Measurements from ENCODE around the gene PIEZO2.
"Not testable (repeated sequence)": the region's sequence is repeated elsewhere in the genome, so short reads cannot be mapped to it uniquely, and the experiment has no call there.

PIEZO2 gene

GRCh38 chr18:10953672-10954071 lies 195.7 kb downstream of the PIEZO2 start:
- no peak for DNase-seq

- no peak for DNase-seq
Measured at GRCh38 chr18:10951631-10952544, 197.5 kb downstream of the PIEZO2 start.

GRCh38 chr18:10950876-10951630 lies 198.3 kb downstream of the PIEZO2 start:
- no peak for DNase-seq

GRCh38 chr18:10950080-10950875 lies 199.1 kb downstream of the PIEZO2 start:
- no peak for DNase-seq

DNA sequence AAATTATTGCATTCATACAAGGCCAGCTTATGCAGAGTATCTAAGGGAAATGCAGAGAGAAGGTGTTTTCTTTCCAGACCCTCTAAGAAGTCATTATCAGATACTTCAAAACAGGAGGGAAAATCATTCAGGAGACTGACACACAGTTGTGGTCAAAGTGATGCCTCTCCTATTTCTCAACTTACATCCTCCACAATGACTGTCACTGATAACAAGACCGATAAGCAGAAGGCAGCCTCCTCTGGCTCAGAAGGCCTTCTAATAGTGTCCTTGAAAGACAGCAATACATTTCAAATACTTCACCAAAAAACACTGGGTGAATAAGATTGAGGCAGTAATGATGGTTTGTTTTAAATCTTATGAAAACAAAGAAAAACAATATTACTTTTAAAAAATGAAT lies 199.7 kb downstream of the PIEZO2 start:
- DNase-seq: no peak

DNA sequence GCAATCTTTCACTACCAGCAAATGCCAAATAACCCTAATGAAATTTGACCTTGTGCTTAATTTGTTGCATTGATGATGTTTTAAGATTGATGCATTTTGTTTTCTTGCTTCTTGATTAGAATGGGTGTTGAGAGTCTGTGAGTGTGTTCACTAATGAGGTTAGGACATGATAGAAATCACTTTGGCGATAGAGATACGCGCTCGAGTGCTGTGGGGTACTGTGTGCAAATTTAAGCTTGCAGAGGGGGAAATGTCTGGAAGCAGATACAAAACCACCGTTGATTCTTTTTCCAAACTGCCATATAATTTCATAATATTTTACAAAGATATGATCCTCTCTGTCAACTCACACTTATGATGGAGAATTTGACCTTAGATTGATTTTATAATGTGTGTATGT lies 200.9 kb downstream of the PIEZO2 start:
- no peak for DNase-seq

- no peak for DNase-seq
Measured at GRCh38 chr18:10946058-10946457, 203.3 kb downstream of the PIEZO2 start.

DNA sequence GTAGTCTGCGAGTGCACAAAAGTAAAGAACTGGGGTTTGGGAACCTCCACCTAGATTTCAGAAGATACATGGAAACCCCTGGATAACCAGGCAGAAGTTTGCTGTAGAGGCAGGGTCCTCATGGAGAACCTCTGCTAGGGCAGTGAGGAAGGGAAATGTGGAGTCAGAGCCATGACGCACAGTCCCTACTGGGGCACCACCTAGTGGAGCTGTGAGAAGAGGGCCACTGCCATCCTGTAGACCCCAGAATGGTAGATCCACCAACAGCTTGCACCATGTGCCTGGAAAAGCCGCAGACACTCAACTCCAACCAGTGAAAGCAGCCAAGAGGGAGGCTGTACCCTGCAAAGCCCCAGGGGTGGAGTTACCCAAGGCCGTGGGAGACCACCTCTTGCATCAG lies 206.4 kb downstream of the PIEZO2 start:
- DNase-seq: no peak

DNA sequence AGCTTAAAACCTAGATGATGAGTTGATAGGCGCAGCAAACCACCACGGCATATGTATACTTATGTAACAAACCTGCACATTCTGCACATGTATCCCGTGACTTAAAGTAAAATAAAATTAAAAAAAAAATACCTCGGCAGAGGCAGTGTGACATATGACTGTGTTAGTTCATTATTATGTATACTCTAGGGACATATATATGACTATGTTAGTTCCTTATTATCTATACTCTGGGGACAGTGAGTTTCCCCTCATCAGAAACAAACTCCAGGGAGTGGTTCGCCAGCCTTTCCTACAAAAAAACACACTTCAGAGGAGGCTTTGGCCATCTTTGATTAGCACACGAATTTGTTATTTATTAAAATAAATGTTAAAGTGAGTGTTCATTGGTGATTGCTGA lies 209.5 kb downstream of the PIEZO2 start:
- no peak for DNase-seq

DNA sequence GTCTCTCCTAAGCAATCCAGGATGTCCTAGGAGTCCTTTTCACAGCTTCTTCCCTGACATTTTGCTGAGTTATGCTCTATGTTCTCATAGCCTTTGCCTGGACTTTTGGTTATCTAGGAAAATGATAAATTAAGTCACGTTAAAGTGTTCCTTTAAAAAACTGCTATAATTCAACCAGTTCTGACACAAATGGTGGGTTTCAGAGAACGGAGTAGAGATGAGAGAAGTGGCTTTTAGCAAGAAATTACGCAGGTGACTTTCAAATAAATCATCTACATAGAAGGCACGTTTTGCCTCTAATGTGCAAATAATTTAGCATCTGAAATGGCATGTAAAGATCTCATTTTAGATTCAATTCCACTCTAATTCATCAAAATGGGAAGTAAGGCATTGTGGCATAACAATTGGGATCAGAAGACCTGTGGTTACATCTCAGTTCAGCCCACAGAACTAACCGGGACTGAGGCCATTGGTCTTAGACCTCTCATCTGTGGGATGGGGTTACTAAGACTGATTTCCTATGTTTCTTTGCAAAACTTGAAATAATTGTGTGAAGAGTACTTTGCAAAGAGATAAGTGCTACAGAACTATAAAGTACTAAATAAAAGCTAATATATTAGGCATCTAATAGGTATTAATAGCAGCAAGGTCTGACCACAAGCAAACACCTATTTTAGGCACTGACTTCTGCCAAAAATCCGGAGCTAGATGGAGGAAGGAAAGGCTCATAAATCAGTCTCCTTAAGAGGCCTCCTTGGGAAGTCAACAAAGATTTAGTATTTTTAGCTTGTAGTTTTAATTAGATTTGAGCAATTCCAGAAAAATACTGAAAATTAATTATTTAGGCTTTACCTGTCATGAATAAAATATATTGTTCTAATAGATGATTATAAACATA lies 211.4 kb downstream of the PIEZO2 start:
- no peak for DNase-seq

DNA sequence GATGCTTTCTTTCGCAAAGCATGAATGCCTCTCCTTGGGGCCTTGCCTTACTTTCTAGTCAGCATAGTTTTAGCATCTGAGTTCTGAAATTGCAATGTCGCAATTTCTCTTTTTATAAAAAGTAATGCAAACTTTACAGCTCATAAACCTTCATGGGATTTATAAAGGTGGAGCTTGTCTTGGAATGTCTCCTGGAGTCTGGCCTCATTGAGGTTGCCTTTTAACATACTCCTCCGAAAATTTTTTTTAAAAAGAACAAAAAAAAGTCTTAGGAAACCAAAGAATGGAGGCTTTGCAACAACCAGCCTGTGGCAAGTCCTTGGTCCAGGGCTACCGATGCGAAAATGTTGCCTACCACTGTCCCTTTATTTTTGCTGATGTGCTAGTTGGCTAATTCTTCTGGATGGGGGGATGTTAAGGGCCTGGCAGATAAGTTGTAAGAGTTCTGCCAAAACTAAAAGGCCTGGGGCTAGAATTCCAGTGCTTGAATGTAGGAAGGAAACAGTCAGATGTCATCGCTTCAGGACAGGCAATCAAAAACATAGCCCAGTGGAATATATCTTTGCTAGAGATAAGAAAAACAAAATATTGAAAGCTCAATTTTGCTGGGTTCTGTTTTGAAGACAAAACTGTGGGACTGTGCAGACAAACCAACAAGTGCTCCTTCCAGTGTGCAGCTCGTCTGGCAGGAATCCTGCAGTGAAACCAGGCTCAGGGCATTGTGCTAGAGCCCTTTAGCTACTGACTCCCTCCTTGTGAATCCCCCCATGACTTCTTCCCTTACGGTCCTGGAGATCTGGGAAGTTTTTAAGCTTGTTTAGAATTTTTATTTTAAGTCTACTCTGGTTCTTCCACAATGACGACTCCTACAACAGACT lies 213.0 kb downstream of the PIEZO2 start:
- no peak for DNase-seq

- no peak for DNase-seq
Measured at GRCh38 chr18:10935588-10935987, 213.8 kb downstream of the PIEZO2 start.

- not testable (repeated sequence) for DNase-seq
Measured at GRCh38 chr18:10933648-10934047, 215.7 kb downstream of the PIEZO2 start.

DNA sequence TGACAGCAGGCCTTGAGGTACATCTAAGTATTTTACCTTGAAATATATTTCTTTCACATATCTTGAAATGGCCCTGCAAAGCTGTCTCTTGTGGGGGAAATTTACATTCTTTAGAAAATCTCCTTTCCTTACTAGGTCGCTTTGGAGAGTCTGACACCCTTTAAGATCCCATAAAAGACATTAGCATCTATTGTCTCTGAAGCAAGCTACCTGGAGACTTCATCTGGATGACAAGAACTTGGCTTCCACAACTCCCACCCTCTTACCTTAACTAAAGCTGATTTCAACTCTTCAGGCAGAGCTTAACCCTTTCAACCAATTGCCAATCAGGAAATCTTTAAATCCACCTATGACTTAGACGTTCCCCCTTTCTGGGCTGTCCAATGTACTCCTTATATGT lies 219.3 kb downstream of the PIEZO2 start:
- no peak for DNase-seq

- no peak for DNase-seq
Measured at GRCh38 chr18:10928772-10929373, 220.5 kb downstream of the PIEZO2 start.

- no peak for DNase-seq
Measured at GRCh38 chr18:10928011-10928771, 221.2 kb downstream of the PIEZO2 start.

DNA sequence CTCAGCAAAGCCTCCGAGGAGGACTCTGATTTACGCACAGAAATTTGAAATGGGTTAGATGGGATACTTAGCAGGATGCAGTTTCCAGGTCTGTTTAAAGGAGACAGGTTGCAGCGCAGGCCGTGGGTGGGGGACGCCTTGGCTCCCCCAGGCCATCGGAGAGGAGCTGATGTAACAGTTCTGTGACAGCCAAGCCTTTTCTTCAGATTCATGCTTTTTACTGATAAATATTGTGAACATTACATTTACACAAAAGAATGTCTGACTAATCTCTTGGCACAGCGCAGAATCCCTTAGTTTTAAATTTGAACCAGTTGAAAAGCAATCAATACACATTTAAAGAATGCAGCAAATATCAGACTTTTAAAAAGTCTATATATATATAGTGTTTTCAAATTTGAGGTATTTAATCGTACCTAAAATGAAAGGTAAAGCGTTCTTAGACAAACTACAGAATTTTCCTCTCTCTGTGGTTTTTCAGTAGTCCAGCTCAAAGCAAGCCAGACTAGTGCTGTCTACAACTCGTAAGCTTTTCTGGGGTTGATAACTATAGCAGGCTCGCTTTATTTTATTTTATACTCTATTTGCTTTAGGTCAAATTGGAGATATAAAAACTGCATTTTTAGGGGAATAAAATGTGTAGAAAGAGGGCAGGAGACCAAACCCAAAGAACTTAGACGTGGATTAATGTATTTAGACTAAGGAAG lies 221.9 kb downstream of the PIEZO2 start:
- no peak for DNase-seq

- DNase-seq: no peak
Measured at GRCh38 chr18:10926621-10927161, 222.7 kb downstream of the PIEZO2 start.

- DNase-seq: no peak
Measured at GRCh38 chr18:10924290-10924689, 225.1 kb downstream of the PIEZO2 start.

Measured in activated naive CD4-positive, alpha-beta T cell treated with Interleukin-2 at 50 U/mL for 16 hours (primary cell).